ENCODE results near the gene RBM3. TPM values are rescaled to one million over a fixed set of nuclear protein-coding genes. Genes with fewer than 3 reads are reported as not detected.

The RBM3 gene
- total RNA-seq, 6 donors from 2014 or later, result 129 to 486 (median 187) TPM

DNA sequence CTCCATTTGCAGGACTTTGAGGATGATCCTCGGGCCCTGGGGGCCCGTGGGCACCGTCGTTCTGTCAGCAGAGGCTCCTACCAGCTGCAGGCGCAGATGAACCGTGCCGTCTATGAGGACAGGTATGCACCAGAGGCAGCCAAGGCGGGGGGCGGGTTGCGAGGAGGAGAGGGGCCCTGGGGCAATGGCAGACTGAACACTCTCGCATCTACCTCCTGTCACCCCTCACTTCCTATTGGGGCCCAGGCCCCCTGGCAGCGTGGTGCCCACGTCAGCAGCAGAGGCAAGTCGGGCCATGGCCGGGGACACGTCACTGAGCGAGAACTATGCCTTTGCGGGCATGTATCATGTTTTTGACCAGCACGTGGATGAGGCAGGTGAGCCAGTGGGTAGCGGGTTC, 25.1 kb downstream of the RBM3 start:
- Histone ChIP-seq H3K9me3 (peaks cover 0 to 8% (median 0%) of the 10 kb centered on the region in 4 donors), H3K27me3 (no peaks in the 10 kb centered on the region), H3K36me3 (peaks cover 0 to 58% (median 25%) of the 10 kb centered on the region in 4 donors), H3K4me3 (no peak overlapping the region), H3K4me1 (peaks cover 3 to 6% (median 6%) of the 10 kb centered on the region in 4 donors), H3K27ac (no peak overlapping the region)
- no peak for ATAC-seq (ENCODE audit: low FRiP score in 2 of 2)
- no peak for TF ChIP-seq POLR2A (IDR thresholded peaks at IDR 0.05)
- TF ChIP-seq POLR2AphosphoS5 (IDR thresholded peaks at IDR 0.05), result no peak
- TF ChIP-seq, protein P1, sequence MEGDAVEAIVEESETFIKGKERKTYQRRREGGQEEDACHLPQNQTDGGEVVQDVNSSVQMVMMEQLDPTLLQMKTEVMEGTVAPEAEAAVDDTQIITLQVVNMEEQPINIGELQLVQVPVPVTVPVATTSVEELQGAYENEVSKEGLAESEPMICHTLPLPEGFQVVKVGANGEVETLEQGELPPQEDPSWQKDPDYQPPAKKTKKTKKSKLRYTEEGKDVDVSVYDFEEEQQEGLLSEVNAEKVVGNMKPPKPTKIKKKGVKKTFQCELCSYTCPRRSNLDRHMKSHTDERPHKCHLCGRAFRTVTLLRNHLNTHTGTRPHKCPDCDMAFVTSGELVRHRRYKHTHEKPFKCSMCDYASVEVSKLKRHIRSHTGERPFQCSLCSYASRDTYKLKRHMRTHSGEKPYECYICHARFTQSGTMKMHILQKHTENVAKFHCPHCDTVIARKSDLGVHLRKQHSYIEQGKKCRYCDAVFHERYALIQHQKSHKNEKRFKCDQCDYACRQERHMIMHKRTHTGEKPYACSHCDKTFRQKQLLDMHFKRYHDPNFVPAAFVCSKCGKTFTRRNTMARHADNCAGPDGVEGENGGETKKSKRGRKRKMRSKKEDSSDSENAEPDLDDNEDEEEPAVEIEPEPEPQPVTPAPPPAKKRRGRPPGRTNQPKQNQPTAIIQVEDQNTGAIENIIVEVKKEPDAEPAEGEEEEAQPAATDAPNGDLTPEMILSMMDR (IDR thresholded peaks at IDR 0.05), result no peak
- no peak for TF ChIP-seq EP300 (IDR thresholded peaks at IDR 0.05)
- DNase-seq, result peak in 1 of 2 donors; percentile 59
- WGBS, 2 donors, result 87 to 95% methylated on average over 8 to 20 of the region's 20 CpGs

DNA sequence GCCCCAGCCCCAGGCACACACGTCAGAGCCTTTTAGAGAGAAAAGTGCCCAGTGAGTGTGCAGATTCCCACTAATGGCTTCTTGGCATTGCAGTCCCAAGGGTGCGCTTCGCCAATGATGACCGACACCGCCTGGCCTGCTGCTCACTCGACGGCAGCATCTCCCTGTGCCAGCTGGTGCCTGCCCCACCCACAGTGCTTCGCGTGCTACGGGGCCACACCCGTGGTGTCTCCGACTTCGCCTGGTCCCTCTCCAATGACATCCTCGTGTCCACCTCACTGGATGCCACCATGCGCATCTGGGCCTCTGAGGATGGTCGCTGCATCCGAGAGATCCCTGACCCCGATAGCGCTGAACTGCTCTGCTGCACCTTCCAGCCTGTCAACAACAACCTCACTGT, 25.9 kb downstream of the RBM3 start:
- WGBS, 2 donors, result 80 to 90% methylated on average over 4 to 19 of the region's 19 CpGs
- Histone ChIP-seq H3K36me3 (peaks cover 0 to 67% (median 33%) of the 10 kb centered on the region in 4 donors), H3K27ac (no peak overlapping the region), H3K9me3 (peaks cover 0 to 8% (median 0%) of the 10 kb centered on the region in 4 donors), H3K4me3 (no peak overlapping the region), H3K4me1 (peaks cover 3 to 6% (median 6%) of the 10 kb centered on the region in 4 donors), H3K27me3 (no peaks in the 10 kb centered on the region)
- DNase-seq (peak in 1 of 2 donors; percentile 40), ATAC-seq (ENCODE audit: low FRiP score in 2 of 2) (no peak)
- no peak for TF ChIP-seq POLR2AphosphoS5 (IDR thresholded peaks at IDR 0.05)
- no peak for TF ChIP-seq EP300 (IDR thresholded peaks at IDR 0.05)
- TF ChIP-seq POLR2A (IDR thresholded peaks at IDR 0.05), result no peak
- TF ChIP-seq, protein P1 (IDR thresholded peaks at IDR 0.05), result no peak

DNA sequence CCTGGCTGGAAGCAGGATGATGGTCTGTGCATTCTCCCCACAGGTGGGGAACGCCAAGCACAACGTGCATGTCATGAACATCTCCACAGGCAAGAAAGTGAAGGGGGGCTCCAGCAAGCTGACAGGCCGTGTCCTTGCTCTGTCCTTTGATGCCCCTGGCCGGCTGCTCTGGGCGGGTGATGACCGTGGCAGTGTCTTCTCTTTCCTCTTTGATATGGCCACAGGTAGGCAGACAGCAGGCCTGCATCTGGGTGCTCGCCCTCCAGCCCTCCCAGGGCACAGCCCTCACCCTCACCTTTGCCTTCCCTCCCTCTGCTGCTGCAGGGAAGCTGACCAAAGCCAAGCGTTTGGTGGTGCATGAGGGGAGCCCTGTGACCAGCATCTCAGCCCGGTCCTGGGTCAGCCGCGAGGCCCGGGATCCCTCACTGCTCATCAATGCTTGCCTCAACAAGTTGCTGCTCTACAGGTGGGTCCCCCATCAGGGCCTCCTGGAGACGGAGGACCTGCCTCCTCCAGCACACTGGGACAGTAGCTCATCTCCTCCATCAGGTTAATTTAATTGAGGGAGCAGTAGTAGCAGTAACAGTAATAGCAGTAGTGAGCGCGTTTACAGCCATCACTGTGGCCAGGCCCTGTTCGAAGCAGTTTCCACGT, 27.6 kb downstream of the RBM3 start:
- H3K27ac ChIP-seq, result no peak overlapping the region
- DNase-seq (peak in 1 of 2 donors; percentile 33), ATAC-seq (ENCODE audit: low FRiP score in 2 of 2) (no peak)
- no peak overlapping the region for H3K4me3 ChIP-seq
- peaks cover 3 to 6% (median 6%) of the 10 kb centered on the region in 4 donors for H3K4me1 ChIP-seq
- peaks cover 0 to 70% (median 33%) of the 10 kb centered on the region in 4 donors for H3K36me3 ChIP-seq
- peaks cover 0 to 8% (median 0%) of the 10 kb centered on the region in 4 donors for H3K9me3 ChIP-seq
- TF ChIP-seq, protein P1 (IDR thresholded peaks at IDR 0.05), result no peak
- TF ChIP-seq EP300 (IDR thresholded peaks at IDR 0.05), result no peak
- TF ChIP-seq POLR2A (IDR thresholded peaks at IDR 0.05), result no peak
- WGBS, 2 donors, result 75 to 77% methylated on average over 4 to 17 of the region's 17 CpGs
- no peaks in the 10 kb centered on the region for H3K27me3 ChIP-seq

DNA sequence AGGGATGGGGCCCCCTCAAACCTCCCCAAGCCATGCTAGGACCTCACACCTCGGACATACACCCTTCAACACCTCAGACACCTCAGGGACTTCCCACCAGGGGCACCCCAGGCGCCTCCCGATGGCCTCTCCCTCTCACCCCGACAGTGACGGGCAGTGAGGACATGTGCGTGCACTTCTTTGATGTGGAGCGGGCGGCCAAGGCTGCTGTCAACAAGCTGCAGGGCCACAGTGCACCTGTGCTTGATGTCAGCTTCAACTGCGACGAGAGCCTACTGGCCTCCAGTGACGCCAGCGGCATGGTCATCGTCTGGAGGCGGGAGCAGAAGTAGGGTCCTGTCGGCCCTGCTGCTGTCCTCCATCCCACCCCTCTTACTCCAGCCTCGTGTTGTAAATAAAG, 30.4 kb downstream of the RBM3 start:
- no peaks in the 10 kb centered on the region for H3K4me1 ChIP-seq
- H3K4me3 ChIP-seq, result no peak overlapping the region
- peaks cover 0 to 57% (median 29%) of the 10 kb centered on the region in 4 donors for H3K36me3 ChIP-seq
- H3K27ac ChIP-seq, result no peak overlapping the region
- no peak for ATAC-seq (ENCODE audit: low FRiP score in 2 of 2)
- 86 to 98% methylated on average over 8 to 15 of the region's 16 CpGs for WGBS, 2 donors
- no peaks in the 10 kb centered on the region for H3K9me3 ChIP-seq
- TF ChIP-seq EP300 (IDR thresholded peaks at IDR 0.05), result no peak
- TF ChIP-seq POLR2A (IDR thresholded peaks at IDR 0.05), result no peak
- TF ChIP-seq POLR2AphosphoS5 (IDR thresholded peaks at IDR 0.05), result no peak
- TF ChIP-seq, protein P1 (IDR thresholded peaks at IDR 0.05), result no peak
- no peaks in the 10 kb centered on the region for H3K27me3 ChIP-seq
- DNase-seq, result no peak

DNA sequence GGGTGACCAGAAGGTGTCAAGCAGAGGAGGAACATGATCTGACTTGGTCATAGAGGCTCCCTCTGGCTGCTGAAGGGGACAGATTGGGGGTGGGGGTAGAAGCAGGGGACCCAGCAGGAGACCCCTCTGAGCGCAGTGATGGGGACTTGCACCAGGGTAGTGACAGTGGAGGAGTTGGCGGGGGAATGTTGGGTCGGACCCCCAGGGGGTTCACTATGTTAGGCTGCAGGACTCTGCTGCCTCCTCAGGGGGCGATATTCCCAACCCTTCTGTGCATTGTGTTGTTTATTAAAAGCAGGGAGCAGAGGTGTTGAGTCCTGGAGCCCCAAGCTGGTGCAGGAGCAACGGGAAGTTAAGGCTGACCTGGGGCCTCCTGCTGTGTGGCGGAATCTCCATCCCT, 31.8 kb downstream of the RBM3 start:
- no peak overlapping the region for H3K27ac ChIP-seq
- 70 to 80% methylated on average over 5 to 6 of the region's 6 CpGs for WGBS, 2 donors
- peaks cover 0 to 43% (median 22%) of the 10 kb centered on the region in 4 donors for H3K36me3 ChIP-seq
- H3K4me3 ChIP-seq, result no peak overlapping the region
- ATAC-seq (ENCODE audit: low FRiP score in 2 of 2), result no peak
- no peak for DNase-seq
- TF ChIP-seq POLR2A (IDR thresholded peaks at IDR 0.05) (no peak), POLR2AphosphoS5 (IDR thresholded peaks at IDR 0.05) (no peak), EP300 (IDR thresholded peaks at IDR 0.05) (no peak)
- TF ChIP-seq, protein P1 (IDR thresholded peaks at IDR 0.05), result no peak
- no peaks in the 10 kb centered on the region for H3K4me1 ChIP-seq
- no peaks in the 10 kb centered on the region for H3K9me3 ChIP-seq
- H3K27me3 ChIP-seq, result no peaks in the 10 kb centered on the region
